B cell (primary cell): ENCODE data around the gene NUDT4. TPM values are rescaled to one million over a fixed set of nuclear protein-coding genes. Genes with fewer than 3 reads are reported as not detected.

Source experiments
- ATAC-seq: fragments of 200-7000 bp; cut with Tn5 transposase; one replicate; pipeline ENCODE4 v1.10.0; 2021; ENCODE audit warnings: low read depth, mild to moderate bottlenecking, moderate number of reproducible peaks, moderate library complexity
- CTCF ChIA-PET: fragments of 350-600 bp; sonication (Branson Sonifier 250); formaldehyde crosslinking; loops from one replicate; lab custom pipeline; 2021; ENCODE audit warnings: antibody characterized with exemption, inconsistent platforms; lab: Charles Lee
- POLR2A ChIA-PET: fragments of 350-600 bp; sonication (Branson Sonifier 250); formaldehyde crosslinking; loops from one replicate; lab custom pipeline; 2021; ENCODE audit warnings: antibody characterized with exemption; lab: Charles Lee
- DNase-seq: peaks from one replicate; pipeline ENCODE4 v3.0.0; 2013
- H2AFZ ChIP-seq: 2 replicates; pipeline ENCODE4 v1.6.1; 2012; ENCODE audit warnings: mild to moderate bottlenecking, low read depth, low read length; ENCODE audit not compliant: insufficient read depth, poor library complexity, severe bottlenecking
- H3K27ac ChIP-seq, 2 donors: 1 replicate in 1 of 2; 2 replicates in 1 of 2; pipeline ENCODE4 v1.5.1; 2012 to 2013; ENCODE audit warnings: low read length in 2 of 2, mild to moderate bottlenecking in 2 of 2, moderate library complexity in 1 of 2
- H3K27me3 ChIP-seq, 4 experiments: fragments of 200-600 bp in 1 of 4; sonication (generic) in 1 of 4; replicated peaks in 1 of 4; 1 replicate in 2 of 4; 2 replicates in 2 of 4; pipeline versions ENCODE4 v1.6.1 to v1.7.0; 2013 to 2016; ENCODE audit warnings: low read length in 3 of 4, mild to moderate bottlenecking in 2 of 4, mixed read lengths in 1 of 4, moderate library complexity in 1 of 4; ENCODE audit not compliant: insufficient read depth in 4 of 4, control insufficient read depth in 3 of 4; ENCODE audit errors: control extremely low read depth in 1 of 4
- H3K36me3 ChIP-seq, 2 experiments: replicated peaks in 1 of 2; 1 replicate in 1 of 2; 2 replicates in 1 of 2; pipeline versions ENCODE4 v1.6.1 to v1.7.1; 2013; ENCODE audit warnings: low read length in 1 of 2; ENCODE audit not compliant: insufficient read depth in 2 of 2, control insufficient read depth in 1 of 2; ENCODE audit errors: control extremely low read depth in 1 of 2, extremely low read depth in 1 of 2
- H3K4me1 ChIP-seq, 2 donors: fragments of 200-600 bp in 1 of 2; sonication (generic) in 1 of 2; 1 replicate in 1 of 2; 2 replicates in 1 of 2; pipeline versions ENCODE4 v1.5.1 to v1.6.1; 2013 to 2017; ENCODE audit warnings: low read length in 2 of 2; ENCODE audit not compliant: control insufficient read depth in 2 of 2, insufficient read depth in 2 of 2
- H3K4me2 ChIP-seq: replicated peaks from 2 replicates; pipeline ENCODE3; 2012; ENCODE audit warnings: mild to moderate bottlenecking, low read depth, low read length; ENCODE audit not compliant: poor library complexity, severe bottlenecking
- H3K4me3 ChIP-seq, 5 experiments: fragments of 200-600 bp in 1 of 5; sonication (generic) in 1 of 5; 1 replicate in 3 of 5; 2 replicates in 2 of 5; pipeline versions ENCODE4 v1.5.1 to v1.7.0; 2011 to 2016; ENCODE audit warnings: low read length in 4 of 5, mild to moderate bottlenecking in 4 of 5, low read depth in 2 of 5, control low read depth in 1 of 5, moderate library complexity in 1 of 5; ENCODE audit not compliant: insufficient read depth in 1 of 5; ENCODE audit errors: control extremely low read depth in 1 of 5, extremely low read depth in 1 of 5
- H3K79me2 ChIP-seq: fragments of 200-600 bp; sonication (generic); one replicate; pipeline ENCODE4 v1.6.0; 2016; ENCODE audit warnings: low read length; ENCODE audit not compliant: control insufficient read depth, insufficient read depth
- H3K9ac ChIP-seq: fragments of 200-600 bp; sonication (generic); 2 replicates; pipeline ENCODE4 v1.6.1; 2017; ENCODE audit warnings: mild to moderate bottlenecking, low read length, moderate library complexity
- H3K9me3 ChIP-seq, 3 donors: one replicate each; pipeline versions ENCODE4 v1.6.1 to v1.7.1; 2013; ENCODE audit warnings: low read length in 2 of 3; ENCODE audit not compliant: control insufficient read depth in 2 of 3, insufficient read depth in 1 of 3; ENCODE audit errors: control extremely low read depth in 1 of 3
- H4K20me1 ChIP-seq: 2 replicates; pipeline ENCODE4 v1.6.0; 2012; ENCODE audit warnings: mild to moderate bottlenecking, low read length; ENCODE audit not compliant: insufficient read depth, control insufficient read depth, poor library complexity, severe bottlenecking
- H3K27ac Mint-ChIP-seq: one replicate; pipeline ENCODE4 v1.8.0; 2021; ENCODE audit warnings: mixed read lengths
- H3K27me3 Mint-ChIP-seq: one replicate; pipeline ENCODE4 v1.8.0; 2021; ENCODE audit warnings: mixed read lengths
- H3K4me1 Mint-ChIP-seq: one replicate; pipeline ENCODE4 v1.8.0; 2021; ENCODE audit warnings: mixed read lengths
- H3K4me3 Mint-ChIP-seq: one replicate; pipeline ENCODE4 v1.8.0; 2021; ENCODE audit warnings: mixed read lengths
- H3K9me3 Mint-ChIP-seq: one replicate; pipeline ENCODE4 v1.8.0; 2022; ENCODE audit warnings: mixed read lengths; ENCODE audit not compliant: insufficient read depth
- CTCF ChIP-seq: fragments of 200-600 bp; IDR thresholded peaks from one replicate; pipeline ENCODE4 v1.8.0; 2022; ENCODE audit warnings: antibody characterized with exemption, mild to moderate bottlenecking
- EZH2 ChIP-seq: IDR thresholded peaks from 2 replicates; pipeline ENCODE4 v1.6.1; 2012; ENCODE audit warnings: borderline replicate concordance, low read depth, mild to moderate bottlenecking, moderate library complexity, low read length; ENCODE audit not compliant: insufficient read depth, poor library complexity, severe bottlenecking
- WGBS: methylation state at CpG from one replicate; pipeline ENCODE4 v1.1.5; 2013; ENCODE audit warnings: missing lambda C conversion rate; ENCODE audit not compliant: insufficient coverage; 5-methylcytosine and 5-hydroxymethylcytosine counted together
- intact Hi-C: fragments of 100-400 bp; cut with micrococcal nuclease; formaldehyde crosslinking; loops from one replicate; pipeline ENCODE4 v1.10.0; 2022
- polyA plus RNA-seq: library from polyadenylated mRNA; depleted of rRNA; stranded (reverse); fragments of >200 nt; gene quantifications from 2 replicates; pipeline ENCODE4 v1.2.3, GENCODE V29; 2012
- total RNA-seq, 2 donors: library from RNA; stranded (reverse); fragments of 120-200 nt in 1 of 2; gene quantifications; 1 replicate in 1 of 2; 2 replicates in 1 of 2; pipeline versions ENCODE4 v1.2.3 to v1.2.4, GENCODE V29; 2013 to 2022

NUDT4 gene
- total and polyA plus RNA-seq, 2 donors (not counting 1 experiment from before 2014, with no cell fraction given) = 18.3 to 56.8 TPM

GRCh38 chr12:93425736-93426411 lies 48.1 kb downstream of the NUDT4 start:
- Histone ChIP-seq H3K79me2 (peaks cover 99% of the 10 kb centered on the region), H3K4me2 (peak overlapping the region; percentile 59), H3K9me3 (no peaks in the 10 kb centered on the region), H3K4me3 (peak overlapping the region in 2 of 5 experiments; percentile 2 to 16), H4K20me1 (peaks cover 59% of the 10 kb centered on the region), H3K4me1 (peaks cover 75 to 80% of the 10 kb centered on the region in 2 donors), H3K27me3 (no peaks in the 10 kb centered on the region), H3K9ac (peak overlapping the region; percentile 17), H3K36me3 (no peaks in the 10 kb centered on the region), H3K27ac (peak overlapping the region; percentile 67 to 80), H2AFZ (no peak overlapping the region)
- WGBS = 60% methylated on average over 2 of the region's 8 CpGs
- Mint-ChIP-seq H3K27ac (peak overlapping the region; percentile 77), H3K9me3 (no peaks in the 10 kb centered on the region), H3K4me3 (peak overlapping the region; percentile 66), H3K4me1 (peaks cover 80% of the 10 kb centered on the region), H3K27me3 (no peaks in the 10 kb centered on the region)
- no peak for TF ChIP-seq EZH2
- no peak for TF ChIP-seq CTCF
- intact Hi-C loops = no loop called here
- DNase-seq = peak; percentile 48
- ChIA-PET CTCF (interaction anchor here (0.6 to 2.5 kb wide), 13 partner anchors 11 to 677 kb away, joined by 3 to 19 read pairs (median 3); partner anchors contain the start of gene MRPL42), POLR2A (interaction anchor here (0.5 to 1.4 kb wide), 5 partner anchors 11 to 448 kb away, joined by 4 to 10 read pairs (median 7); partner anchors contain the start of gene UBE2N)
- ATAC-seq = peak; percentile 42

GRCh38 chr12:93426412-93426805 lies 48.7 kb downstream of the NUDT4 start:
- Histone ChIP-seq H2AFZ (no peak overlapping the region), H3K36me3 (no peaks in the 10 kb centered on the region), H3K4me3 (peak overlapping the region in 1 of 5 experiments; percentile 16), H3K9me3 (no peaks in the 10 kb centered on the region), H3K4me1 (peaks cover 80 to 81% of the 10 kb centered on the region in 2 donors), H3K4me2 (peak overlapping the region; percentile 59), H3K9ac (peak overlapping the region; percentile 17), H3K27ac (peak overlapping the region; percentile 67 to 80), H3K27me3 (no peaks in the 10 kb centered on the region), H4K20me1 (peaks cover 64% of the 10 kb centered on the region), H3K79me2 (peaks cover 99% of the 10 kb centered on the region)
- H3K9me3 Mint-ChIP-seq = no peaks in the 10 kb centered on the region
- no peaks in the 10 kb centered on the region for H3K27me3 Mint-ChIP-seq
- CTCF ChIA-PET = interaction anchor here (0.6 to 2.5 kb wide), 9 partner anchors 11 to 677 kb away, joined by 3 to 19 read pairs (median 3); partner anchors contain the start of gene MRPL42
- WGBS = no CpG with 5 or more reads among the region's 1 CpG
- TF ChIP-seq EZH2 (no peak), CTCF (no peak)
- DNase-seq (no peak), ATAC-seq (peak; percentile 42)
- POLR2A ChIA-PET = interaction anchor here (0.5 to 1.4 kb wide), 5 partner anchors 10 to 449 kb away, joined by 4 to 10 read pairs (median 7); partner anchors contain the start of gene UBE2N
- peaks cover 82% of the 10 kb centered on the region for H3K4me1 Mint-ChIP-seq
- peak overlapping the region; percentile 66 for H3K4me3 Mint-ChIP-seq
- intact Hi-C loops = no loop called here
- peak overlapping the region; percentile 77 for H3K27ac Mint-ChIP-seq
